NB4 (cell line): ENCODE results near the gene BUD31.

Source experiments
- DNase-seq: peaks from one replicate; pipeline ENCODE4 v3.0.0; 2010; ENCODE audit warnings: low read depth
- H3K4me3 ChIP-seq: one replicate; pipeline ENCODE4 v1.5.1; 2011; ENCODE audit warnings: mild to moderate bottlenecking, low read depth, low read length, moderate library complexity
- CTCF ChIP-seq: IDR thresholded peaks from one replicate; pipeline ENCODE4 v1.5.1; 2012; ENCODE audit warnings: low read depth, low read length
- MAX ChIP-seq: IDR thresholded peaks from 2 replicates; pipeline ENCODE4 v1.6.1; 2011; ENCODE audit warnings: low read depth, low read length
- MYC ChIP-seq: IDR thresholded peaks from 2 replicates; pipeline ENCODE4 v1.6.1; 2011; ENCODE audit warnings: low read depth, low read length
- POLR2A ChIP-seq: IDR thresholded peaks from 2 replicates; pipeline ENCODE4 v1.6.1; 2011; ENCODE audit warnings: mild to moderate bottlenecking; ENCODE audit not compliant: insufficient read length; ENCODE audit errors: extremely low read depth

The BUD31 gene

GRCh38 chr7:99465421-99465768 lies 56.6 kb downstream of the BUD31 start:
- no peak for DNase-seq
- H3K4me3 ChIP-seq: peak overlapping the region; percentile 98
- TF ChIP-seq MYC (no peak), POLR2A (no peak)

- H3K4me3 ChIP-seq: no peak overlapping the region
- no peak for DNase-seq
- TF ChIP-seq MAX: no peak
- no peak for TF ChIP-seq MYC
- no peak for TF ChIP-seq CTCF
- no peak for TF ChIP-seq POLR2A
Measured at GRCh38 chr7:99468336-99468918, 59.7 kb downstream of the BUD31 start.
